Activated CD4-positive, alpha-beta T cell treated with anti-CD3 and anti-CD28 coated beads, Interleukin-2, Interleukin-4, amounts not matched to agents 100 ng/mL and 50 ng/mL, durations not matched to agents 16 hours and 8 hours (primary cell): ENCODE data around the gene SRPK2.
"Not testable (repeated sequence)": the region's sequence is repeated elsewhere in the genome, so short reads cannot be mapped to it uniquely, and the experiment has no call there.

ENCODE experiments used
- DNase-seq: peaks from one replicate; pipeline ENCODE4 v3.0.0-alpha.2; 2020; ENCODE audit warnings: low spot score

The SRPK2 gene

DNA sequence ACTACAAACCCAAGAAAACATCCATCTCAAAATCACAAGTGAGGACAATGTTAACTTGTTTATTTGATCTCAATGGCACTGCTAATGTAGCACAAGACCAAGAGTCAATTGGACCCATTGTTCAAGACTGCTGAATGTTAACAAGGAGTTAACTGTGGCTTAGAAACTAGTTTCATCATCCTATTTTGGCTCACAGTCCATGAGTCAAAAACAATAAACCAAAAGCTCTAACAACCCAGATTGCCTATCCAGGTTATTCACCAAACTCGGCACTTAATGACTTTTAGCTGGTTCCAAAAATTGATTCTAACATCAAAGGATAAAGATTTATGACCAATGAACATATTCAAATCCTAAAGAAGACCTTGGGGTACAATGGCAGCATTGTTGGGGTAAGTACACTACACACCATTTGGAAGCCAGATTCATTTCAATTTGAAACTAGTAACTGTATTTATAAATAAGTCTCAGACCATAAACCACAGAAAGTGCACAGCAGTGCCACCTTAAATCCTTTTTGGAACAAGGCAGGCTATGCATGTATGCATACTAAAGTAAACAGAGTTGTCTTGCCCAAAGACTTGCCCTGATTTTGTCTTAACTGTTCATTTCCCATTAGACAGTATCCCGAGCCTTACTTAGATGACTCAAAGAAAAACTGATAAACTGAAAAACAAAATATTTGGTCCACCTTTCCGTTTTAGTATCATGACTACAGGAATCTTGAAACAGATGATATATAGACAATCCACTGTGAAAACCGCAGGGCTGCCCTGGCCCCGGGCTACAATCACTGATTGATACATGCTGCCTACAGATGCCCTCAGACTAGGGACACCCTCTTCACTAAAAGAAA lies 84.5 kb downstream of the SRPK2 start:
- DNase-seq = peak; percentile 57

DNA sequence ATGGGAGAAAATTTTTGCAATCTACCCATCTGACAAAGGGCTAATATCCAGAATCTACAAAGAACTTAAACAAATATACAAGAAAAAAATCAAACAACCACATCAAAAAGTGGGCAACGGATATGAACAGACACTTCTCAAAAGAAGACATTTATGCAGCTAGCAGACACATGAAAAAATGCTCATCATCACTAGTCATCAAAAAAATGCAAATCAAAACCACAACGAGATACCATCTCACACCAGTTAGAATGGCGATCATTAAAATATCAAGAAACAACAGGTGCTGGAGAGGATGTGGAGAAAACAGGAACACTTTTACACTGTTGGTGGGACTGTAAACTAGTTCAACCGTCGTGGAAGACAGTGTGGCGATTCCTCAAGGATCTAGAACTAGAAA lies 88.1 kb downstream of the SRPK2 start:
- DNase-seq = peak; percentile 58

DNA sequence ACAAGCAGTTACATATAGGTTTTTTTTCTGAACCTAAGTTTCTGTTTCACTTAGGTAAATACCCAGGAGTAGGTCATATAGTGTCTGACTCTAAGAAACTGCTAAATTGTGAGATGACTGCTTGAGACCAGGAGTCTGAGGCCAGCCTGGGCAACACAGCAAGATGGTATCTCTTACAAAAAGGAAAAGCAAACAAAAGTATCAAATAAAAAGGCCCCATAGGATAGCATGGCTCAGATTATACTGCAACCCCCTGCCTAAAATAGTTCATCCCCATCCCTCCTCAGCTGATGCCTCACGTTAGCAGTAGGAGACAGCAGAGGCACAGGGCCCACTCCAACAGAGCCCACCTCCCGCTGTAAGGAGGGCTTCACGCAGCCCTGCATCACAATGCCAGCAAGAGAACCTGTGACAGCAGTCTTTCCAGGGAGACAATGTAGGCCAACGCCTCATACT lies 90.3 kb downstream of the SRPK2 start:
- peak; percentile 68 for DNase-seq

DNA sequence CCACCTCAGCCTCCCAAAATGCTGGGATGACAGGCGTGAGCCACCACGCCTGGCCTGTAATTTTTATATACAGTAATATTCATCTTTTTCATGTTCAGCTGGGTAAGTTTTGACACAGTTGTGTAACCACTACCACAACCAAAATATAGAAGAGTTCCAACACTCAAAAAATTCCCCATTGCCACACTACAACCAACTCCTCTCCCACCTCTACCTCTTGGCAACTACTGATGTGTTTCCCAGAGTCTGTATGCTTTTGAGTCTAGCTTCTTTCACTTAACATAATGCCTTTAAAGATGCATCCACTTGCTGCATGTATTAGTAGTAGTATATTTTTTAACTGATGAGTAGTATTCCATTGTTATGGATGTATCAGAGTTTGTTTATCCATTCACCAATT lies 90.7 kb downstream of the SRPK2 start:
- peak; percentile 48 for DNase-seq

DNA sequence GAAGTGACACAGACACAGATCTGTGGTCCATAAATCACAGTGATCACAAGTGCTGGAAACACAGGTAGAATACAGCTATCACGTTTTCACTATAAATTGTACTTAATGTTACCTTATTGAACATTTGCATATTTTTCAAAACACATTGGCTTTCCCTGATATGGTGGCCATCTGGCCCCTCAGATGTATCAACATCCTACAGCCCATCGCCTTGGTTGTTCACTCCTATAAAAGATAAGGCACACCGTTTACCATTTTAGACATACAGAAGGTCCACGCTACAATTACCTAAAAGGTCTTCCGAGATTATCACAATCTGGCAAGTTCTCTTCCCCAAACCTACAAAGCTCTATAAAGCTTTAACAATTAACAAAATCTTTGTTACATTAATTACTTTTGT lies 91.4 kb downstream of the SRPK2 start:
- no peak for DNase-seq

DNA sequence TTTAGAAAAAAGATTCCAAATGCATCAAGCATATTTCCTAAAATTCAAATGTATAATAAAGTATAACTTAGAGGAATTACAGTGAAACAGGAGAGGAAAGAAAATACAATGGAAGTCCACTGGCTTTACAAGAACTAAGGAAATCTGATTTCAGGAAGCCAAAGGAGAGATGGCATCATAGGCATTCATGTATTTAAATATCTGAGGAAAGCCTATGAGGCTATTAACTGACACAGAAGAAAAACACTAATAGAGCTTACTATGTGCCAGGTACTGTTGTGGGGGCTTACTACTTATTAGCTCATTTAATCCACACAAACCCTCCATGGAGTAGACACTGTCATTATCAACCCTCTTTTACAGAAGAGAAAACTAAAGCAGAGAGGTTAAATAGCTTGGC lies 92.2 kb downstream of the SRPK2 start:
- DNase-seq = no peak

DNA sequence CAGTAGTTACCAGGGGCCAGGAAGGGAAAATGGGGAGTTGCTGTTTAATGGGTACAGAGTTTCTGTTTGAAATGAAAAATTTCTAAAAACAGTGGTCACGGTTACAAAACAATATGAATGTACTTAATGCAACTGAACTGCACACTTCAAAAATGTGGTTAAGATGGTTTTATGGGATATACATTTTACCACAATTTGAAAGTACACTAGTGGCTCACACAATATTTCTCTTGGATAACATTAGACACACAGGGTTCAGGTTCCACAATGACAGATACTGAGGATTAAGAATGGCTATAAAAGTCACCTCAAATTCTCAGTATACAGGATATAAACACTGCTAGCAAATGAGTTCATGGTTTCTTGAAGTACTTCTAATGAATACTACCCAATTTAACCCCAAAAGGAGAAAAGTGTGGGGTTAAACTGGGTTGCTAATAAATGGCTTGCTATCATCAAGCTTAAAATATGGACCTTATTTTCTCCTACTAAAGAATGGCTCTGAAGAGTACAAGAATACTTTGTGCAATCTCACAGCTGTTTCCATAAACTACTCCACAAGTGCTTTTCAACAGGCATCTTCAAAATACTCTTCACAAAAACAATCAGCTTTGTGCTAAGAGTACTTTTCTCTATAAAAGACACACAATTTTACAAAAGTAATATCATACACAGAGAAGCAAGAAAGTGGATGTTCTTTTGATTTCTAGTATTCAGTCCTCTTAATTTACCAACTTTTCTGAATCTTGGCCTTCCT lies 92.9 kb downstream of the SRPK2 start:
- peak; percentile 39 for DNase-seq

DNA sequence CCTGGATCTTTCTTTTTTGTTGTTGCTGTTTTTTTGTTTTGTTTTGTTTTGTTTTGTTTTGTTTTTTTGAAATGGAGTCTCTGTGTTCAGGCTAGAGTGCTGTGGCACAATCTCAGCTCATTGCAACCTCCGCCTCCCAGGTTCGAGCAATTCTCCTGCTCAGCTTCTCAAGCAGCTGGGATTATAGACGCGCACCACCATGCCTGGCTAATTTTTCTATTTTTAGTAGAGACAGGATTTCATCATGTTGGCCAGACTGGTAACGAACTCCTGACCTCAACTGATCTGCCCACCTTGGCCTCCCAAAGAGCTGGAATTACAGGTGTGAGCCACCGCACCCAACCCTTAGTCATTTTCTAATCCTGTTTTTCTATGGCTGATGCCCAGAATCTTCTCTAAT lies 94.2 kb downstream of the SRPK2 start:
- not testable (repeated sequence) for DNase-seq

DNA sequence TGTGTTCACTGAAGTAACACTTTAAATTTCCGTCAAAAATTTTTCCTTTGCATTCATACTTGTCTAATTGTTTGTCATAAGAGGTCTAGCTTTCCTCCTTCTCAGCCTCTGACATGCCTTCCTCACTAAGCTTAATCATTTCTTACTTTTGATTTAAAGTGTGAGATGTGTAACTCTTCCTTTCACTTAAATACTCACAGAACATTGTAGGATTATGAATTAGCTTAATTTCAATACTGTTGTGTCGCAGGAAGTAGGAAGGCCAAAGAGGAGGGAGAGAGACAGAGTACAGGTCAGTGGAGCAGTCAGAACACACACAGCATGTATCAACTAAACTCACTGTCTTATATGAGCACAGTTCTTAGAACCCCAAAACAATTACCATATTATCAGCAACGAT lies 99.0 kb downstream of the SRPK2 start:
- peak; percentile 58 for DNase-seq

DNA sequence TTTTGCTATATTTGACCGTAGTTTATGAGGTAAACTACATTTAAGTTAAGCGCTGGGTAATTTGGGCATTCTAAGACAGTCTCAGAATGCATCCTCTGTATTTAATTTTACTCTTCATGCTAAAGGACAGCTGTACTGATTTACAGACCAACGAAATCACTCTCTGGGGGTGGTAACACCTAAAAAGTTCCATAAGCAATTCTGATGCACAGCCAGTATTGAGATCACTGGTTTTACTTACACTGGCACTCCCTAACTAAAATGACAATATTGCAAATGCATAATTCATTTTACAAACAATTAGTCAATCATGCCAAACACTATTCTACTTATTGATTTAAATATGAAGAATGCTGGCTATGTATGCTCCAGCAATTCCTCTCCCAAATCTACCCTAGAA lies 102.3 kb downstream of the SRPK2 start:
- DNase-seq = no peak

DNA sequence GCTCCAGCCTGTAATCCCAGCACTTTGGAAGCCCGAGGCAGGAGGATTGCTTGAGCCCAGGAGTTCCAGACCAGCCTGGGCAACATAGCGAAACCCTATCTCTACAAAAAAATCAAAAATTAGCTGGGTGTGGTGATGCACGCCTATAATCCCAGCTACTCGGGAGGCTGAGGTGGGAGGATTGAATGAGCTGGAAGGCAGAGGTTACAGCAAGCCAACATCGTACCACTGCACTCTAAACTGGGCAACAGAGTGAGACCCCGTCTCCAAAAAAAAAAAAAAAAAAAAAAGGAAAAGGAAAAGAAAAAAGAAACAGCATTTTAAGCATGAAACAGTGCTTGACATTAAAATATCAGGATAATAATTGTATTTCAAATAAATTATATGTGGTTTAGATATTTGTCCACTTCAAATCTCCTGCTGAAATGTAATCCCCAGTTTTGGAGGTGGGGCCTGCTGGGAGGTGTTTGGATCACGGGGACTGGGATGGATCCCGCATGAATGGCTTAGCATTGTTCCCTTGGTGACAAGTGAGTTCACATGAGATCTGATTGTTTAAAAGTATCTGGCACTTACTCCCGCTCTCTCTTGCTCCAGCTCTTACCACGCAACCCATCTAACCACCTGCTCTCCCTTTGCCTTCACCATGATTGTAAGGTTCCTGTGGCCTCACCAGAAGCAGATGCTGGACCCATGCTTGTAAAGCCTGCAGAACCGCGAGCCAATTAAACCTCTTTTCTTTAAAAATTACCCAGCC lies 103.4 kb downstream of the SRPK2 start:
- DNase-seq = no peak

DNA sequence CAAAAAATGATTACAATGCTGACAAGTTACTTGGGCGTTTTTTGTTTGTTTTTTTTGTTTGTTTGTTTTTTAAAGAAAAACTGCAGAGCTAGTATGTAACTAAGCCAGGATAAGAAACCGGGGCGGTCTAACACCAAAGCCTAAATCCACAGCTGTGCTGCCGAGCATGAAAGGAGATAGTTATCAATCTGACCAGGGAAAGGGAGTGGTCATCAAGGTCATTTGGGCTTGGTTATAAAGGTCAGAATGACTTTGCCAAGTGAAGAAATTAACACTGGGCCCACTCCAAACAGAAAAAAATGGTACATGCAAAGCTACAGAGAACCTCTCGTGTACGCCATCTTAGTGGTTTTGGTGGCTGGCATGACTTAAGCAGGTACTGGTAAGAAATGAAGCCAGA lies 104.7 kb downstream of the SRPK2 start:
- no peak for DNase-seq

DNA sequence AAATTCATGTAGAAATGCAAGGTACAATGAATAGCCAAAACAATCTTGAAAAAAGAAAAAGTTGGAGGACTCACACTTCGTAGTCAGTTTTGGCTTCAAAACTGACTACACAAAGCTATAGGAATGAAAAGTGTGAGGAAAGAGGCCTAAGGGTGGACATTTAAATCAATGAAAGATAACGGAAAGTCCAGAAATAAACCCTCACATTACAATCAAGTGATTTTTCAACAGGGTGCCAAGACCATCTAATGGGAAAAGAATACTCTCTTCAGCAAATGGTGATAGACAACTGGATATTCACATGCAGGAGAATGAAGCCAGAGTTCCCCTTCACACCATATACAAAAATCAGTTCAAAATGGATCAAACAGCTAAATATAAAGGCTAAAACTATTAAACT lies 106.8 kb downstream of the SRPK2 start:
- DNase-seq = no peak

DNA sequence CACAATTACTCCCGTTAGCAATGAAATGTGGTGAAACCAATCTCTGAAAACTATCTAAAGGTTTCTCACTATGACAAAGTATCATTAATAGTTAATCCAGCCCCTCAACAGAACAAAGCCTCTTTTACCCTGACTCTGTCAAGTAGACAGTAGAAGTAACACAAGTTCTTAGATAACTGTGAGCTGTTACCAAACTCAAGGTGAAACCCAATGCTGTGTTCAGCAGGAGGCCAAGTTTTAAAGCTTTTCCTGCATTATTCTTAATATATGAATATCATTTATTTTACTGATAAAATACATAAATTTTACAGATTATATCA lies 109.1 kb downstream of the SRPK2 start:
- DNase-seq = no peak

DNA sequence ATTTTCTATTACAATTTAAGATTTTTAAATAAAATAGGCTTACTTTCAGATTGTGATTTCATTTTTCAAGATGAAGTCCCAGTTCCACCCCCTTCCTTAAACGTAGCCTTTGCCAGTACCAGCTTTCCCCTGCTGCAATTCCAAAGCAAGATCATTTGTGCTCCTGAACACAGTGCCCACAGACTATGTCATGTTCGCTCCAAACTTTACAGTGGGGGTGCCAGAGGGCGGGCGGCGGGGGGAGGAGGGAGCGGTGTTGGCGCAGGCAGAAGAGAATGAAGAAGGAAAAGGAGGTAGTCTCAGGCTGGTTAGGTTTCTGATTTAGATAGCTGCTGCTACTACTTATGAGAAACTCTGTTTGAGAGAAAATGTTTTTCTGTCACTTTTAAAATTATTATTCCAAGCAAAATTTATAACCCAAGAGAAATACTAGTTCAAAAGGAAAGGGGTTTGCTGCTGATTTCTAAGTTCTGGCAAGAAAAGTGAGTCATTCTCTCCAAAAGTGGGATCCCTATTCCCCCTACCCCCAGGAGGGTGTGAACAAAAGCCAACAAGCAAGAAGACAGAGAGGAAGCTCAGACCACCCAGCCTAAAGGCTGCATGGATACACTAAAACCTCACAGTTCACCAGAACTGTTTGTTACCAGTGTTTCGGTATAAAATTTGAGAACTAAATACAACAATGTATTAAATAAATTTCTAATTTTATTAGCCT lies 109.6 kb downstream of the SRPK2 start:
- no peak for DNase-seq

DNA sequence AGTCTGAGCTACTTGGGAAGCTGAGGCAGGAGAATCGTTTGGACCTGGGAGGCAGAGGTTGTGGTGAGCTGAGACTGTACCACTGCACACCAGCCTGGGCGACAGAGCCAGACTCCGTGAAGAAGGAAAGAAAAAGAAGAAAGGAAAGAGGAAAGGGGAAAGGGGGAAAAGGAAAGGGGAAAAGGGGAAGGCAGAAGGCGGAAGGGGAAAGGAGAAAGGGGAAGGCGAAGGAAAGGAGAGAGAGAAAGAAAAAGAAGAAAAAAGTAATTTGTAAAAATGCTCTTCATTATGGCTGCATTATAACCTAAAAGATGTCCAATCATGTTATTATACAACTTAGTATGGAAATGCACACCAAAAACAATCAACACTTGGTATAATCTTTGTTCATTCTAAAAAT lies 110.2 kb downstream of the SRPK2 start:
- DNase-seq = no peak

DNA sequence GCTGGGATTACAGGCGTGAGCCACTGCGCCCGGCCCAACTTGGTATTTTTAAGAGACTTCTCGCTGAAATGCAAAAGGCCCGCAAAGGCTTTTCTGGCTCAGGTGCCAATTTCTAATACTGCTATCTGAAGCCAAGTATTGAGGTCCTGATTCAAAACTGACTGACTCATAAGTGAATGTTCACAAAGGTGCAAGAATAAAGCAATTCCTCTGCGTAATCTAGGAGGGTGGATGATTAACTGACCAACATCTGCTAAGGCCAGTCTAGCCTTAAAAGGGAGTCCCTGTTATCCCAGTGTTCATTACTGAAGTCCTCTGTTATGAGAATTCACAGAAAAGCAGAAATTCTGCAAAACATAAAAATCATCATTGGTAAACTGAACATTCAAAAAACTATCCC lies 111.4 kb downstream of the SRPK2 start:
- no peak for DNase-seq

DNA sequence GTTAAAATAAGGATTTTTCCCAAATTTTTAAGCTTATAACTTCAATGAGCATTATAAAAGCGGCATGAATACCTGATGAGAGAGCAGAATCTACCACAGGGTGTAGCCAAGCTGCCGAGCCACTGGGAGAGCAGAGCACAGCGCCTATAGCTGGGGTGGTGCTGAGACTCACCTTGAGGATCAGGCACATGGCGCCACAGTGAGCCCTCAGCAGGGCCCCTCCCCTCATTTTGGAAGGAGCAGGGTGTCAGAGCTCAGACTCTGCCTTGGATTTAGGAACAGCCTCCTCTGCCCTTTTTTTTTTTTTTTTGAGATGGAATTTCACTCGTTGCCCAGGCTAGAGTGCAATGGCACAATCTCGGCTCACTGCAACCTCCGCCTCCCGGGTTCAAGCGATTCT lies 118.6 kb downstream of the SRPK2 start:
- DNase-seq = no peak

DNA sequence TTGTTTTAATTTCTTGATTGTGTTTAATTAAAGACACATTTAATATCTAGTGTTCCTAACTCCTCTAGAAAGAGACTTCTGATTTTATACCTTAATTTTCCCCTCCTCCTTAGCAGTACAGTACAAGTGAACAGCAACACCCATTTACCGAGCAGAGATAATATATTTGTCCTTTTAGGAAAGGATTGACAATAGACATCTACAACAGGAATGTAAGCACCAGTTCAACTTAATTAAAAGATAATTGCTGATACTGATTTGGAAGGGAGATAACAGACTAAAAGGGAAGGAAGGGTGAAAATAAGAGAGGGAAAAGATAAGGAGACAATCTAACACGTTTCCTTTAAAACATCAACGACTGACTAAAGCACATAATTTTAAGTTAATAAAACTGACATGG lies 119.3 kb downstream of the SRPK2 start:
- DNase-seq = no peak

DNA sequence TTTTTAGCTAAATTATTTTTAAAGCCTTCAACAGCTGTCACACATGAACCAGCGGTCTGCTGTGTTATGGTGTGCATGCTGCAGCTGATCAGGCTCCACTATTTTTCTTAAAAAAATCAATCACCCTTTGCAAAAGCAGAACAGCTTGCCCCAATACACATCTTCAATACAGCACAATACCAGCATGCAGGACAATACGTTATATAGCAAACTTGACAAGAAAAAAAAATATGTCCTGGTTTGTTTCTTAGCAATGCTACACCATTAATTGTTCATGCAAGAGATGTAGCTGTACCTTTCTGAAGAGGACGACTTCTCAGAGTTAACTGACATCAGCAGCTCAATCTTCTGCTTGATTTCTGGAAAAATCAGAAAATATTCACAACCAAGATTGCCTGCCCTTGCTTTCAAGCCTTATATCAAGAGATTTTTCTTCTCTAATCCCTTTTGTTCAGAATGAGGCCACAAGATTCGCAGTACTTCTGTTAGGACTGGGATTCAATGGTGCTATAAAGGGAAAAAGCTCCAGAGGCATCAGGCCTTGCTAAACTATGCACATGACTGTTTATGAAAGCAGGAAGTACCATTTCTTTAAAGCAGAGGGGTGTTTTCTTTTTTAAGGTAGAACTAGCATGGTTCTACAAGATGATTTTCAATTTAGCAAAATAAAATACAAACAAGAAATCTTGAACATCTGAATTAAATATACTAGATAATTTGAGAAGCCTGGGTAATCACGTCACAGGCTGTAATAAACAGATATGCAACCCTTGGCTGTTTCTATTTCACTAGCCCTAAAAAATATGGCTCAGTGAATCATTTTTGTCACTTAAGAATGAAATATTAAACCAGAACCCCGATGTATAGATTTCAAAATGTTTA lies 120.0 kb downstream of the SRPK2 start:
- DNase-seq = peak; percentile 39

DNA sequence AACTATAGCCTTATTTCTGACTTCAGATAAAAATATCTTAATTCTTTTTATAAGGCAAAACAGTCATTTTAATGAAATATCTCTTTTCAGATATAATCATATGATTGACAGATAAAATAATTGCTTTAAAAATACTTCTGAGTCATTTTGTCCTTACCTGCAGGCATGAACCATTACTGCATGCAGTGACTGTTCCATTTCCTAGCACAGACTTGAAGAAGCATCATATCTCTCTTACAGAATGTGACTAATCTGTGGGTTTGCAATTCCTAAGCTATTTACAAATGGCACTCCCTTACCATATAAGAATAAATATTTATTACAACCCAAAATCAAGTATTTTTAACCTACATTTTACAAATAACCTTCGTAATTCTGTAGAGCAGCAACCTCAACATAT lies 120.7 kb downstream of the SRPK2 start:
- DNase-seq = peak; percentile 46
